Ishikawa (cell line): ENCODE data around the gene PXN.

Experiments used
- CEBPB ChIP-seq: IDR thresholded peaks from 2 replicates; pipeline ENCODE4 v1.6.1; 2012
- CREB1 ChIP-seq: IDR thresholded peaks from 2 replicates; pipeline ENCODE4 v1.6.1; 2012; ENCODE audit warnings: low read depth
- EGR1 ChIP-seq: IDR thresholded peaks from 2 replicates; pipeline ENCODE4 v1.6.1; 2012
- EP300 ChIP-seq: IDR thresholded peaks from 2 replicates; pipeline ENCODE4 v1.6.1; 2012; ENCODE audit warnings: borderline replicate concordance
- FOXM1 ChIP-seq: IDR thresholded peaks from 2 replicates; pipeline ENCODE4 v1.6.1; 2012; ENCODE audit warnings: low read depth, borderline replicate concordance
- MAX ChIP-seq: IDR thresholded peaks from 2 replicates; pipeline ENCODE4 v1.6.1; 2012
- NFIC ChIP-seq: IDR thresholded peaks from 2 replicates; pipeline ENCODE4 v1.6.1; 2012
- RAD21 ChIP-seq: IDR thresholded peaks from 2 replicates; pipeline ENCODE4 v1.6.1; 2012; ENCODE audit warnings: low read depth
- REST ChIP-seq: IDR thresholded peaks from 2 replicates; pipeline ENCODE4 v1.6.1; 2012; ENCODE audit warnings: low read depth, mild to moderate bottlenecking
- TAF1 ChIP-seq: IDR thresholded peaks from 2 replicates; pipeline ENCODE4 v1.6.1; 2012; ENCODE audit warnings: low read depth, mild to moderate bottlenecking
- TCF12 ChIP-seq: IDR thresholded peaks from 2 replicates; pipeline ENCODE4 v1.6.1; 2012; ENCODE audit warnings: low read depth
- TEAD4 ChIP-seq: IDR thresholded peaks from 2 replicates; pipeline ENCODE4 v1.6.1; 2012
- YY1 ChIP-seq: IDR thresholded peaks from 2 replicates; pipeline ENCODE4 v1.6.1; 2012; ENCODE audit warnings: low read depth
- ZBTB7A ChIP-seq: IDR thresholded peaks from 2 replicates; pipeline ENCODE4 v1.6.1; 2012; ENCODE audit warnings: low read depth
- TF ChIP-seq, protein P1 (sequence below): IDR thresholded peaks from 2 replicates; pipeline ENCODE4 v1.6.1; 2012

PXN gene

DNA sequence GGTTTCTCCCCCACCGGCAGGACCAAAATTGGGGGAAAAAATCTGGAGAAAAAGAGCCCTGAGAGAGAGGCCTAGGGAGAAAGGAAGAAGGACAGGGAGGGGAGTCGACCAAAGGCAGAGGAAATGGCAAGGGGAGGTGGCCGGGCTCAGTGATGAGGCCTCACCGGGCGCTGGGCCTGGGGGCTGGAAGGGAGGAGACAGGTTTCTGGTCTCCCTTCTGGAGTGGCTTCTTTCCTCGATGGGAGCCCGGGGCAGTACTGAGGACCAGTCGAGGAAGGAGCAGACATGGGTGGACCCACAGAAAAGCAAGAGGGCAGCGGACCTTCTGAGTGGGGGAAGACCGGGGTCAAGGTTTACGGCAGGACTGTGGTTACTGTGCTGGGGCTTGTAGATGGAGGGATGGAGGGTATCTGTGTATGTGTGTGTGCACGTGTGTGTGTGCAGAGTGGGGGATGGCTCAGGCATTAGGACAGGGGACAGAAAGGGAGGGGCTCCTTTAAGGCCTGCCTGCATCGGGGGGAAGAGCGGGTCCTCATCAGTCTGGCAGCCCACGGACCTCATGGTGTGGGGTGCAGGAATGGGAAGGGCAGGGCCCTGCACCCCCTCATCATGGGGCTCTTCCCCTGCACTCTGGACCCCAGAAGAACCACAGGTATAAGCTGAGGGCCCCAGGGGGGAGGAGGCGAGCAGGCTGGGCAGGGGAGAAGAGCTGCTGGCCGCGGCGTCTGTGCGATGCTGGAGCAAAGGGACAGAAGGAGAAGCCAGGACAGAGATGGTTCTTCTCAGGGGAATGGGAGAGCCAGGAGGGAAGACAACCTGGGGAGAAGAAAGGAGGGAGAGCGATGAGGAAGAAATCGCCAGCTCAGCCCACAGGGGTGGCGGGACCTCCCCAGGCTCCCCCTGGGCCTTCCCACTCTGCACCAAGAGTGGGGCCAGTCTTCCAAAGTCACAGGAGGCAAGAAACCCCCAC is 49.5 kb downstream of the PXN start:
- no peak for TF ChIP-seq CREB1
- no peak for TF ChIP-seq RAD21
- TF ChIP-seq YY1 = no peak
- no peak for TF ChIP-seq TAF1
- no peak for TF ChIP-seq TCF12
- TF ChIP-seq REST = no peak
- no peak for TF ChIP-seq EP300
- no peak for TF ChIP-seq TEAD4
- TF ChIP-seq ZBTB7A = no peak

DNA sequence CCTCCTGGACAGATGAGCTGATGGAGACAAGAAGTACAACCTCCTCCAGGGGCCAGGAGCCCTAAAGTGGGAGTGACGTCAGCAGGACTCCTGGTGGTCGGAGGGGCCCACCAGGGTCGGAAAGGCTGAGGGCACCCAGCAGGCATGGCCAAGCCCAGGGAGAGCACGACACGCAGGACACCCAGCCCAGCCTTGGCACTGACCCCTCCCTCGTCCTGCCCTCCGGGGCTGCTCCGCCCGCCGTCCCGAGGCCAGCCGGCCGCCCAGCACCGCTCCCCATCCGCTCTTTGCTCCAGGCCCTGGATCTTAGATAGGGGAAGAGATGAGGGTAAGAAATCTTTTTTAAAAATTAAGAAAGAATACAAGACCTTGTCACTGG is 50.2 kb downstream of the PXN start:
- TF ChIP-seq RAD21 = no peak
- no peak for TF ChIP-seq EP300
- no peak for TF ChIP-seq TCF12
- no peak for TF ChIP-seq TEAD4
- no peak for TF ChIP-seq NFIC
- TF ChIP-seq, protein P1, sequence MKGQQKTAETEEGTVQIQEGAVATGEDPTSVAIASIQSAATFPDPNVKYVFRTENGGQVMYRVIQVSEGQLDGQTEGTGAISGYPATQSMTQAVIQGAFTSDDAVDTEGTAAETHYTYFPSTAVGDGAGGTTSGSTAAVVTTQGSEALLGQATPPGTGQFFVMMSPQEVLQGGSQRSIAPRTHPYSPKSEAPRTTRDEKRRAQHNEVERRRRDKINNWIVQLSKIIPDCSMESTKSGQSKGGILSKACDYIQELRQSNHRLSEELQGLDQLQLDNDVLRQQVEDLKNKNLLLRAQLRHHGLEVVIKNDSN = no peak
- no peak for TF ChIP-seq MAX
- no peak for TF ChIP-seq YY1
- no peak for TF ChIP-seq REST
- no peak for TF ChIP-seq TAF1
- TF ChIP-seq ZBTB7A = no peak

- no peak for TF ChIP-seq EP300
- TF ChIP-seq YY1 = no peak
- no peak for TF ChIP-seq ZBTB7A
- TF ChIP-seq NFIC = no peak
- TF ChIP-seq FOXM1 = no peak
- TF ChIP-seq TAF1 = no peak
- TF ChIP-seq, protein P1 = no peak
- no peak for TF ChIP-seq REST
- no peak for TF ChIP-seq CREB1
- TF ChIP-seq TCF12 = no peak
- no peak for TF ChIP-seq CEBPB
- TF ChIP-seq EGR1 = no peak
- TF ChIP-seq RAD21 = no peak
These were observed 50.7 kb downstream of the PXN start for GRCh38 chr12:120214626-120215356.

GRCh38 chr12:120213758-120214157 is 51.8 kb downstream of the PXN start:
- TF ChIP-seq CREB1 = no peak
- no peak for TF ChIP-seq RAD21
- no peak for TF ChIP-seq NFIC
- no peak for TF ChIP-seq MAX
- no peak for TF ChIP-seq TEAD4
- no peak for TF ChIP-seq CEBPB
- no peak for TF ChIP-seq FOXM1
- no peak for TF ChIP-seq EP300
- no peak for TF ChIP-seq TCF12
- no peak for TF ChIP-seq TAF1
- TF ChIP-seq YY1 = no peak
